Osteocyte (in vitro differentiated cells): ENCODE data around the gene SPDYE4. TPM values are rescaled to one million over a fixed set of nuclear protein-coding genes. Genes with fewer than 3 reads are reported as not detected.

ENCODE experiments used
- DNase-seq: peaks from one replicate; pipeline ENCODE4 v3.0.0; 2021; ENCODE audit warnings: mixed read lengths; ENCODE audit not compliant: unreplicated experiment; ENCODE audit errors: extremely low spot score
- H3K27ac Mint-ChIP-seq: one replicate; pipeline ENCODE4 v1.8.0; 2021; ENCODE audit warnings: mild to moderate bottlenecking, mixed read lengths; ENCODE audit not compliant: unreplicated experiment
- H3K27me3 Mint-ChIP-seq: one replicate; pipeline ENCODE4 v1.8.0; 2021; ENCODE audit warnings: mixed read lengths; ENCODE audit not compliant: unreplicated experiment
- H3K36me3 Mint-ChIP-seq: one replicate; pipeline ENCODE4 v1.8.0; 2021; ENCODE audit warnings: mixed read lengths; ENCODE audit not compliant: unreplicated experiment
- H3K4me1 Mint-ChIP-seq: one replicate; pipeline ENCODE4 v1.8.0; 2021; ENCODE audit warnings: mixed read lengths; ENCODE audit not compliant: unreplicated experiment
- H3K4me3 Mint-ChIP-seq: one replicate; pipeline ENCODE4 v1.8.0; 2021; ENCODE audit warnings: mild to moderate bottlenecking, moderate library complexity, mixed read lengths; ENCODE audit not compliant: unreplicated experiment
- H3K9me3 Mint-ChIP-seq: one replicate; pipeline ENCODE4 v1.8.0; 2021; ENCODE audit warnings: mixed read lengths; ENCODE audit not compliant: unreplicated experiment
- total RNA-seq: library from RNA; stranded (reverse); gene quantifications from 2 replicates; pipeline ENCODE4 v1.2.1, GENCODE V29; 2021
- TF ChIP-seq, protein P1 (sequence below): fragments of 200-600 bp; sonication (generic); IDR thresholded peaks from 2 replicates; pipeline ENCODE4 v1.5.0; 2021; ENCODE audit warnings: antibody characterized with exemption, mild to moderate bottlenecking, moderate library complexity

The SPDYE4 gene
- total RNA-seq, 1 donor from 2014 or later, result not detected

- DNase-seq, result no peak
- Mint-ChIP-seq H3K4me3 (no peak overlapping the region), H3K4me1 (peaks cover 12% of the 10 kb centered on the region), H3K27me3 (peaks cover 27% of the 10 kb centered on the region), H3K27ac (no peak overlapping the region), H3K9me3 (no peaks in the 10 kb centered on the region), H3K36me3 (no peaks in the 10 kb centered on the region)
- TF ChIP-seq, protein P1, sequence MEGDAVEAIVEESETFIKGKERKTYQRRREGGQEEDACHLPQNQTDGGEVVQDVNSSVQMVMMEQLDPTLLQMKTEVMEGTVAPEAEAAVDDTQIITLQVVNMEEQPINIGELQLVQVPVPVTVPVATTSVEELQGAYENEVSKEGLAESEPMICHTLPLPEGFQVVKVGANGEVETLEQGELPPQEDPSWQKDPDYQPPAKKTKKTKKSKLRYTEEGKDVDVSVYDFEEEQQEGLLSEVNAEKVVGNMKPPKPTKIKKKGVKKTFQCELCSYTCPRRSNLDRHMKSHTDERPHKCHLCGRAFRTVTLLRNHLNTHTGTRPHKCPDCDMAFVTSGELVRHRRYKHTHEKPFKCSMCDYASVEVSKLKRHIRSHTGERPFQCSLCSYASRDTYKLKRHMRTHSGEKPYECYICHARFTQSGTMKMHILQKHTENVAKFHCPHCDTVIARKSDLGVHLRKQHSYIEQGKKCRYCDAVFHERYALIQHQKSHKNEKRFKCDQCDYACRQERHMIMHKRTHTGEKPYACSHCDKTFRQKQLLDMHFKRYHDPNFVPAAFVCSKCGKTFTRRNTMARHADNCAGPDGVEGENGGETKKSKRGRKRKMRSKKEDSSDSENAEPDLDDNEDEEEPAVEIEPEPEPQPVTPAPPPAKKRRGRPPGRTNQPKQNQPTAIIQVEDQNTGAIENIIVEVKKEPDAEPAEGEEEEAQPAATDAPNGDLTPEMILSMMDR, result no peak
Measured at GRCh38 chr17:8741366-8741765, 17.0 kb downstream of the SPDYE4 start.

GRCh38 chr17:8740486-8740885 is 17.9 kb downstream of the SPDYE4 start:
- Mint-ChIP-seq H3K27ac (no peak overlapping the region), H3K36me3 (no peaks in the 10 kb centered on the region), H3K4me1 (peaks cover 6% of the 10 kb centered on the region), H3K4me3 (no peak overlapping the region), H3K27me3 (peaks cover 34% of the 10 kb centered on the region), H3K9me3 (no peaks in the 10 kb centered on the region)
- TF ChIP-seq, protein P1, result no peak
- no peak for DNase-seq

- peaks cover 4% of the 10 kb centered on the region for H3K4me1 Mint-ChIP-seq
- H3K27me3 Mint-ChIP-seq, result peaks cover 34% of the 10 kb centered on the region
Measured at GRCh38 chr17:8739097-8739496, 19.2 kb downstream of the SPDYE4 start.

DNA sequence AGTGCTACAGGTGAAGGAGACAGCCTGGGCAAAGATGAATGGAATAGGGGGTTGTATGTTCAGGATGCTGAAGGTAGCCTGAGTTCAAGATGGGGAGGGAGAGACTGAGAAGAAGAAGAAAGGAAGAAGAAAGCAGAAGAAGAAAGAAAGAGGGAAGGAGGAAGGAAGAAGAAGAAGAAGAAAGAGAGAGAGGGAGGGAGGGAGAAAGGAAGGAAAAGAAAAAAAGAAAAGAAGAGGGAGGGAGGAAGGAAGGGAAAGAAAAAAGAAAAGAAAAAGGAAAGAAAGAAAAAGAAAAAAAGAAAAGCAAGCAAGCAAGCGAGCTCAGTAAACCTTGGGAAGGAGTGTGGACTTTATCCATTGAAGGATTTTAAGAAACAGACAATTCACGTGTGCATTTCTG is 21.6 kb downstream of the SPDYE4 start:
- H3K4me3 Mint-ChIP-seq, result no peak overlapping the region
- peaks cover 6% of the 10 kb centered on the region for H3K4me1 Mint-ChIP-seq

More at GRCh38 chr17:8739097-8739496, 19.2 kb downstream of the SPDYE4 start:
- no peak for DNase-seq
- Mint-ChIP-seq H3K4me3 (no peak overlapping the region), H3K36me3 (no peaks in the 10 kb centered on the region), H3K27ac (no peak overlapping the region), H3K9me3 (no peaks in the 10 kb centered on the region)
- TF ChIP-seq, protein P1, result no peak

DNA sequence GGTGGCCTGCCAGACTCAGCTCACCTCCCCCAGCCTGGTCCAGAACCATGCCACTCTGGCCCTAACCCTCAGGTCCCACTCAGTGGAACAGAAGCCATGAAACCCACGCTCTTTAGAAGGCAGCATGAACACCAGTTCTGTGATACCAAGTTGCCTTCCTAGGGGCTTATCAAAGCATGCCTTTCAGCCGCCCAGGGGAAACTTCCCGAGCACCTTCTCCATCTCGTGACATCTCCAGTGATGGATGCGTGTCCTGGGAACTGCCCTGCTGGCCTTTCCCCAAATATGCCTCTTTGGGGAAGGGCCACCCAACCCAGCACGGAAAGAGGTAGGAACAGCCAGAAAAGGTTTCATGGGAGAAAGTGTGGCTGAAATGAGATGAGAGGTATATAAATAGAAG is 22.0 kb downstream of the SPDYE4 start:
- peaks cover 37% of the 10 kb centered on the region for H3K27me3 Mint-ChIP-seq
- H3K4me1 Mint-ChIP-seq, result peaks cover 6% of the 10 kb centered on the region
- no peak overlapping the region for H3K27ac Mint-ChIP-seq

More for the DNA sequence above, 21.6 kb downstream of the SPDYE4 start:
- DNase-seq, result no peak
- H3K36me3 Mint-ChIP-seq, result no peaks in the 10 kb centered on the region
- H3K9me3 Mint-ChIP-seq, result no peaks in the 10 kb centered on the region
- TF ChIP-seq, protein P1, result no peak
- H3K27me3 Mint-ChIP-seq, result peaks cover 34% of the 10 kb centered on the region
- no peak overlapping the region for H3K27ac Mint-ChIP-seq

More for the DNA sequence above, 22.0 kb downstream of the SPDYE4 start:
- TF ChIP-seq, protein P1, result no peak
- Mint-ChIP-seq H3K4me3 (no peak overlapping the region), H3K36me3 (no peaks in the 10 kb centered on the region), H3K9me3 (no peaks in the 10 kb centered on the region)
- DNase-seq, result no peak
